ENCODE measurements around the gene TLL2.
A peak's percentile ranks its signal among the peaks of the same experiment; 100 is the strongest.

DNA sequence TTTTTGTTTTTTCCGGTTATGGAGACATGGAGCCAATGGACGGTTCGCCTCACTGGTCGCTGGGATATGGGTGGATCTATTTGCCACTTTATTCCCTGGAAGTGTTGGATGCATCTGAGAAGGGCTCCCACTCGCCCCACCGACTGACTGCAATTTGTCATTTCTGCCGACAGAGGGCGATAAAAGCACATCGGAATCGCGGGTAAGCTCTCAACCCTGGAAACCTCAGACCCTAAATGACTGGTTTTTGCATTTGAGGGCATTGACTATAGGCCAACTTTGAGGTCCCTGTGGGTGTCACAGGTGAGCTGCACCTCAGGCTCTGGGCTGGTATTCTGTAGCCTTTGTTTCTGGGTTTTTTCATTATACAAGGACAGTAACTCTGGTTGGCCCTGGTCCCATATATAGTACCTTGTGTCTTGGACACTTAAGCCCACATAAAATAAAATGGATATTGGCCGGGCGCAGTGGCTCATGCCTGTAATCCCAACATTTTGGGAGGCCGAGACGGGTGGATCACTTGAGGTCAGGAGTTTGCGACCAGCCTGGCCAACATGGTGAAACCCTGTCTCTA lies 143.1 kb downstream of the TLL2 start:
- TF ChIP-seq, protein P1, sequence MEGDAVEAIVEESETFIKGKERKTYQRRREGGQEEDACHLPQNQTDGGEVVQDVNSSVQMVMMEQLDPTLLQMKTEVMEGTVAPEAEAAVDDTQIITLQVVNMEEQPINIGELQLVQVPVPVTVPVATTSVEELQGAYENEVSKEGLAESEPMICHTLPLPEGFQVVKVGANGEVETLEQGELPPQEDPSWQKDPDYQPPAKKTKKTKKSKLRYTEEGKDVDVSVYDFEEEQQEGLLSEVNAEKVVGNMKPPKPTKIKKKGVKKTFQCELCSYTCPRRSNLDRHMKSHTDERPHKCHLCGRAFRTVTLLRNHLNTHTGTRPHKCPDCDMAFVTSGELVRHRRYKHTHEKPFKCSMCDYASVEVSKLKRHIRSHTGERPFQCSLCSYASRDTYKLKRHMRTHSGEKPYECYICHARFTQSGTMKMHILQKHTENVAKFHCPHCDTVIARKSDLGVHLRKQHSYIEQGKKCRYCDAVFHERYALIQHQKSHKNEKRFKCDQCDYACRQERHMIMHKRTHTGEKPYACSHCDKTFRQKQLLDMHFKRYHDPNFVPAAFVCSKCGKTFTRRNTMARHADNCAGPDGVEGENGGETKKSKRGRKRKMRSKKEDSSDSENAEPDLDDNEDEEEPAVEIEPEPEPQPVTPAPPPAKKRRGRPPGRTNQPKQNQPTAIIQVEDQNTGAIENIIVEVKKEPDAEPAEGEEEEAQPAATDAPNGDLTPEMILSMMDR (IDR thresholded peaks at IDR 0.05) = peak; percentile 46 to 80 (median 60)
- no peak for TF ChIP-seq POLR2A (IDR thresholded peaks at IDR 0.05)

Measured in esophagus squamous epithelium (tissue), 4 donors.